ENCODE measurements around the gene MATN1. TPM values are rescaled to one million over a fixed set of nuclear protein-coding genes. Genes with fewer than 3 reads are reported as not detected.

Gene MATN1
- polyA plus RNA-seq, 1 donor (not counting 4 experiments of a cell fraction or from before 2014, with no cell fraction given): 0.05 TPM

- FAIRE-seq (no peak), DNase-seq (ENCODE audit: low read depth, low spot score) (no peak)
- Histone ChIP-seq H3K9me1 (ENCODE audit: control insufficient read depth, extremely low read depth, insufficient read depth, low read length) (no peaks in the 10 kb centered on the region), H3K9ac (ENCODE audit: control insufficient read depth, extremely low read depth, insufficient read depth, low read length) (no peak overlapping the region), H2AFZ (ENCODE audit: control insufficient read depth, low read length) (no peak overlapping the region), H3K4me2 (ENCODE audit: control insufficient read depth, extremely low read depth, insufficient read depth, low read depth, low read length) (no peak overlapping the region), H4K20me1 (ENCODE audit: control insufficient read depth, extremely low read depth, insufficient read depth, low read length) (no peaks in the 10 kb centered on the region), H3K36me3 (ENCODE audit: control insufficient read depth in 2 of 2, extremely low read depth in 1 of 2, insufficient read depth in 2 of 2, low read length in 2 of 2) (no peaks in the 10 kb centered on the region), H3K4me3 (ENCODE audit: control insufficient read depth in 2 of 3, extremely low read depth in 1 of 3, insufficient read depth in 2 of 3, low read depth in 1 of 3, low read length in 3 of 3) (no peak overlapping the region), H3K4me1 (ENCODE audit: control insufficient read depth, extremely low read depth, insufficient read depth, low read length) (peaks cover 13% of the 10 kb centered on the region), H3K79me2 (ENCODE audit: control insufficient read depth, insufficient read depth, low read length) (no peaks in the 10 kb centered on the region), H3K27me3 (ENCODE audit: control insufficient read depth, extremely low read depth, insufficient read depth, low read length) (peaks cover 2% of the 10 kb centered on the region), H3K9me3 (ENCODE audit: control insufficient read depth, low read depth, low read length) (no peaks in the 10 kb centered on the region), H3K27ac (ENCODE audit: control insufficient read depth, insufficient read depth, low read length) (no peak overlapping the region)
- TF ChIP-seq EZH2 (IDR thresholded peaks at IDR 0.05; ENCODE audit: low read length): no peak
- TF ChIP-seq, protein P1, sequence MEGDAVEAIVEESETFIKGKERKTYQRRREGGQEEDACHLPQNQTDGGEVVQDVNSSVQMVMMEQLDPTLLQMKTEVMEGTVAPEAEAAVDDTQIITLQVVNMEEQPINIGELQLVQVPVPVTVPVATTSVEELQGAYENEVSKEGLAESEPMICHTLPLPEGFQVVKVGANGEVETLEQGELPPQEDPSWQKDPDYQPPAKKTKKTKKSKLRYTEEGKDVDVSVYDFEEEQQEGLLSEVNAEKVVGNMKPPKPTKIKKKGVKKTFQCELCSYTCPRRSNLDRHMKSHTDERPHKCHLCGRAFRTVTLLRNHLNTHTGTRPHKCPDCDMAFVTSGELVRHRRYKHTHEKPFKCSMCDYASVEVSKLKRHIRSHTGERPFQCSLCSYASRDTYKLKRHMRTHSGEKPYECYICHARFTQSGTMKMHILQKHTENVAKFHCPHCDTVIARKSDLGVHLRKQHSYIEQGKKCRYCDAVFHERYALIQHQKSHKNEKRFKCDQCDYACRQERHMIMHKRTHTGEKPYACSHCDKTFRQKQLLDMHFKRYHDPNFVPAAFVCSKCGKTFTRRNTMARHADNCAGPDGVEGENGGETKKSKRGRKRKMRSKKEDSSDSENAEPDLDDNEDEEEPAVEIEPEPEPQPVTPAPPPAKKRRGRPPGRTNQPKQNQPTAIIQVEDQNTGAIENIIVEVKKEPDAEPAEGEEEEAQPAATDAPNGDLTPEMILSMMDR (optimal IDR thresholded peaks at IDR 0.05 in 1 of 3, IDR thresholded peaks at IDR 0.05 in 1 of 3, conservative IDR thresholded peaks at IDR 0.05 in 1 of 3; ENCODE audit: extremely low read depth in 1 of 3, insufficient read depth in 2 of 3, low read length in 3 of 3): no peak
- dilution Hi-C loops (cut with MboI; ENCODE audit: extremely low pct_ligation_motif_present, low sequenced_read_pairs): no loop called here
These were observed 26.6 kb upstream of the MATN1 start for GRCh38 chr1:30749691-30750583.

DNA sequence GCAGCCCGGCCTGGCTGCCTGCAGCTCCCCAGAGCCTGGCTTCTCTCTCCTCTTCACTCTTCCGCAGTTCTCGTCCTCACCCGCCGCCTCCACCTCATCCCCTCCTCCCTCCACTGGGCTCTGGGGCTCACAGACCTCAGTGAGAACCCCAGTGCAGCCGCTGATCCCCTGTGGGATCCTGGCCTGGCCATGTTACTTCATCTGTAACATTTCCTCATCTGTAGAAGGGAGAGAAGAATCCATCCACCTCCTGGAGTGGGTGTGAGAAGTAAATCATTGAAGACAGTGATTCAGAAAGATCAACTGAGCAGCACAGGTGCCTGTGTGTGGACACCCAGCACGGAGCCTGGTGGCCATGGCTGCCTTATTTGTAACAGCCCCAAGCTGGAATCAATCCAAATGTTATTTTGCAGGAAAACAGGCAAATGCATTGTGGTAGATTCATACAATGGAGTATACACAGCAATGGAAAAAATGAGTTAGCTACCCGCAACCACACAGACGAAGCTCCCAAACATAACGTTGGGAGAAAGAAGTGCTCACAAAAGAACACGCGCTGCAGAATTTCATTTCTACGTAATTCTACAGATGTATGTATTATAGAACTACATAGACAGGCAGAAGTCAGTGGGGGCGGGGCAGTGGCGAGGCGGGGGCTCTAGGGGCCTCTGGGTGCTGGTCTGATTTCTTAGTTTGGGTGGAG, 25.5 kb upstream of the MATN1 start:
- peaks cover 20% of the 10 kb centered on the region for H3K4me1 ChIP-seq (ENCODE audit: control insufficient read depth, extremely low read depth, insufficient read depth, low read length)
- H3K27ac ChIP-seq (ENCODE audit: control insufficient read depth, insufficient read depth, low read length): peak overlapping the region; percentile 32
- no peak overlapping the region for H3K4me3 ChIP-seq (ENCODE audit: control insufficient read depth in 2 of 3, extremely low read depth in 1 of 3, insufficient read depth in 2 of 3, low read depth in 1 of 3, low read length in 3 of 3)
- no peaks in the 10 kb centered on the region for H3K79me2 ChIP-seq (ENCODE audit: control insufficient read depth, insufficient read depth, low read length)
- dilution Hi-C loops (cut with MboI; ENCODE audit: extremely low pct_ligation_motif_present, low sequenced_read_pairs): no loop called here
- H2AFZ ChIP-seq (ENCODE audit: control insufficient read depth, low read length): no peak overlapping the region
- H3K27me3 ChIP-seq (ENCODE audit: control insufficient read depth, extremely low read depth, insufficient read depth, low read length): peaks cover under 1% of the 10 kb centered on the region
- no peaks in the 10 kb centered on the region for H3K9me1 ChIP-seq (ENCODE audit: control insufficient read depth, extremely low read depth, insufficient read depth, low read length)
- no peaks in the 10 kb centered on the region for H3K9me3 ChIP-seq (ENCODE audit: control insufficient read depth, low read depth, low read length)
- H3K36me3 ChIP-seq (ENCODE audit: control insufficient read depth in 2 of 2, extremely low read depth in 1 of 2, insufficient read depth in 2 of 2, low read length in 2 of 2): no peaks in the 10 kb centered on the region
- no peak for FAIRE-seq
- H3K4me2 ChIP-seq (ENCODE audit: control insufficient read depth, extremely low read depth, insufficient read depth, low read depth, low read length): no peak overlapping the region
- no peak overlapping the region for H3K9ac ChIP-seq (ENCODE audit: control insufficient read depth, extremely low read depth, insufficient read depth, low read length)
- H4K20me1 ChIP-seq (ENCODE audit: control insufficient read depth, extremely low read depth, insufficient read depth, low read length): no peaks in the 10 kb centered on the region
- TF ChIP-seq EZH2 (IDR thresholded peaks at IDR 0.05; ENCODE audit: low read length): no peak
- TF ChIP-seq, protein P1 (optimal IDR thresholded peaks at IDR 0.05 in 1 of 3, IDR thresholded peaks at IDR 0.05 in 1 of 3, conservative IDR thresholded peaks at IDR 0.05 in 1 of 3; ENCODE audit: extremely low read depth in 1 of 3, insufficient read depth in 2 of 3, low read length in 3 of 3): no peak
- DNase-seq (ENCODE audit: low read depth, low spot score): no peak

All from keratinocyte (primary cell).